Effector memory CD4-positive, alpha-beta T cell (primary cell): ENCODE data around the gene SBK2.

Source experiments
- DNase-seq, 3 donors: peaks; one replicate each; pipeline ENCODE4 v3.0.0-alpha.2; 2020
- H3K27ac ChIP-seq: 2 replicates; pipeline ENCODE4 v1.7.0; 2013; ENCODE audit warnings: mild to moderate bottlenecking, low read length, moderate library complexity; ENCODE audit not compliant: insufficient read depth, poor library complexity, severe bottlenecking
- H3K27me3 ChIP-seq: replicated peaks from 2 replicates; pipeline ENCODE4 v1.7.0; 2013; ENCODE audit warnings: mild to moderate bottlenecking, low read length; ENCODE audit not compliant: insufficient read depth, control insufficient read depth, poor library complexity, severe bottlenecking
- H3K36me3 ChIP-seq: 2 replicates; pipeline ENCODE4 v1.7.0; 2013; ENCODE audit warnings: mild to moderate bottlenecking, low read length, moderate library complexity; ENCODE audit not compliant: control insufficient read depth, insufficient read depth
- H3K4me1 ChIP-seq: 2 replicates; pipeline ENCODE4 v1.7.0; 2013; ENCODE audit warnings: low read length, mild to moderate bottlenecking; ENCODE audit not compliant: control insufficient read depth, insufficient read depth, poor library complexity, severe bottlenecking
- H3K4me3 ChIP-seq: 2 replicates; pipeline ENCODE4 v1.7.0; 2013; ENCODE audit warnings: low read length, low read depth, mild to moderate bottlenecking; ENCODE audit not compliant: insufficient read depth, poor library complexity, severe bottlenecking
- H3K9me3 ChIP-seq: 2 replicates; pipeline ENCODE4 v1.7.0; 2013; ENCODE audit warnings: mild to moderate bottlenecking, low read length, moderate library complexity; ENCODE audit not compliant: control insufficient read depth

The SBK2 gene

DNA sequence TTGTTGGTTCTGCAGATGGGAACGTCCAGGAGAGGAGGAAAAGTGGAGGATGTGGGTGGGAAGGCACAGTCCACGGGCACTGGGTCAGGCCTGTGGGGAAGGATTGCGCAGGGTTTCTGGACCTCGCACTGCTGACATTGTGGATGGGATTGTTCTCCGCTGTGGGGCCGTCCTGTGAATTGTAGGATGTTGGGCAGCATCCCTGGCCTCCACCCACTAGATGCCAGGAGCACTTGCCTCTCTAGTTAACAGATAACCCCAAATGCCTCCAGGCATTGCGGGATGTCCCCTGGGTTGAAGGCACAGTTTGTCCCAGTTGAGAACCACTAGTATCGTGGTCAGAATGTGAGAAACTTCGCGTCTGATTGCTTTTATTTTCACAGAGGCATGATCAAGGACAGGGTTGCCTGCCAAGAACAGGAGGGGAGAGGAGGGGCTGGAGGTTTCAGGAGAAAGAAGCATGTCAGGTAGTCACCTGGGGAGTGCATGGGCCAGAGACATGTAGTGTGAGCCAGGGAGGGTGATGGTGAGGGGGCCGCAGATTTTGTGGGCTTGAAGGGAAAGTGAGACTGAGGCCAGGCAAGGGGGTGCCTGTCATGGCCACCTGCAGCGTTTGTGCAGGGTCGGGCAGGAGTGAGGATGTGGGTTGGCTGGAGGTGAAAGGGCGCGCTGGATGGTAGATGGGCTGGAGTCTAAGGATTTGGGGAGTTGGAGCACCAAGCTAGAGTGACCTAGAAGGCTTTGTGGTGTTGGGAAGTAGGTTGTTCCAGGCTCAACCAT, 57.3 kb downstream of the SBK2 start:
- H3K4me1 ChIP-seq: peaks cover 23% of the 10 kb centered on the region
- no peak overlapping the region for H3K4me3 ChIP-seq
- H3K36me3 ChIP-seq: peaks cover 19% of the 10 kb centered on the region
- H3K9me3 ChIP-seq: no peaks in the 10 kb centered on the region
- no peaks in the 10 kb centered on the region for H3K27me3 ChIP-seq
- no peak overlapping the region for H3K27ac ChIP-seq
- no peak for DNase-seq

DNA sequence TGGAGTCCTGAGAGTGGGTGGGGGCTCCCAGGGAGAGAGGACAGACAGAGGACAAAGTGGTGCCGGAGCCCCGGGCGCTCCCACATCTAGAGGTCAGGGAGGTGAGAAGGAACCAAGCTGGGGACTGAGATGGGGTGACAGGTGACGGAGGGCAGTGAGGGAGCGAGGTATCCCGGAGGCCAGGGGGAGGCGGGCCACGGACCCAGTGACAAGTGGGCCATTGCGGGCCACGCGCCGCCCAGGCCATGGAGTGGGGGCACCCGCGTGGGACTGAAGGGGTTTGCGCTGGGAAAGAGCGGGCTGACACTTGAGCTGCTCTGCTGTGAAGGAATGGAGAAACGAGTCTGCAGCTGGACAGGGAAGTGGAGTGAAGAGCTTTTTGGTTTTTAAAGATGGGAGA, 57.9 kb downstream of the SBK2 start:
- Histone ChIP-seq H3K4me1 (peaks cover 17% of the 10 kb centered on the region), H3K9me3 (no peaks in the 10 kb centered on the region), H3K27ac (no peak overlapping the region), H3K36me3 (peaks cover 19% of the 10 kb centered on the region), H3K27me3 (no peaks in the 10 kb centered on the region), H3K4me3 (no peak overlapping the region)
- no peak for DNase-seq
